ENCODE data around the gene CYP4F22.
A peak's percentile ranks its signal among the peaks of the same experiment; 100 is the strongest.
"Not testable (repeated sequence)": the region's sequence is repeated elsewhere in the genome, so short reads cannot be mapped to it uniquely, and the experiment has no call there.

CYP4F22 gene

DNA sequence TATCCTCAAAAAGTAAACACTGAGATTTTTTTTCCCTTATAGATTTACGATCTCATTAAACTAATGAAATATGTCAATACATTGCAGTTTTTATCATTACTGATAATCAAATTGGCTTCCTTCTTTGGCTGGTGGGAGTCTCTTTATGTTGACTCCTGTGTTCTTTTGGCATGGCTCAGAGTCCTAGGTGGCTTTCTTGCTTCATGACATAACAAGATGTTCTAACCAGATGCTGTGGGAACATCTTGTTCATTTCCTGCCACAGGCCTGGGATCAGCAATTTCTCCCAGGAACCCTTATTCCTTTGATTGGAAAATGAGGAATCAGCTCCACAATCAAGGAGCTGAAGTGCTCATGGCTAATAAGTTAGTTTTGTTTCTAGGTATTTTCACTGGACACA is 13.2 kb upstream of the CYP4F22 start:
- DNase-seq, result no peak

DNA sequence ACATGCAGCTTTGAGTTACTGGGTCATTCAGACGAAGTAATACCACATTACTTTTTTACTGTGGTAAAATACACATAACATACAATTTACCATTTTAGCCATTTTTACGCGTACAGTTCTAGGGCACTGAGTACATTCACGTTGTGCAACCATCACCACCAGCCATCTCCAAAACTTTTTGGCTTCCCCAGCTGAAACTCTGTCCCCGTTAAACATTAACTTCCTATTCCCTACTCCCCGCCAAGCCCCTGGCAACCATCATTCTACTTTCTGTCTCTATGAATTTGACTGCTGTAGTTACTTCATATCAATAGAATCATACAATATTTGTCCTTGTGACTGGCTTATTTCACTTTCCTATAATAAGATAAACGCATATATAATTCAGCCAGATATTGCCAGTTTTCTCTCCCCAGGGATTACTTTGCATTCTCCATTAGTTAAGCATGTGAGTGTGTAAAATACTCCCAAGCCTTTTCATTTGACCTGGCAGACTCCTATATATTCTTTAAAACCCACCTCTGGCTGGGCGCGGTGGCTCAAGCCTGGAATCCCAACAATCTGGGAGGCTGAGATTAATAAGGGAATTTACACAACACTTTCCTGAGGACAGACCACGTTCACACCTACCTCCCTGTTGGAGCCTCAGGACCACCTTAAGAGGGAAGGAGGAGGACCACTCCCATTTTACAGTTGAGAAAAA is 10.0 kb upstream of the CYP4F22 start:
- DNase-seq, result no peak

DNA sequence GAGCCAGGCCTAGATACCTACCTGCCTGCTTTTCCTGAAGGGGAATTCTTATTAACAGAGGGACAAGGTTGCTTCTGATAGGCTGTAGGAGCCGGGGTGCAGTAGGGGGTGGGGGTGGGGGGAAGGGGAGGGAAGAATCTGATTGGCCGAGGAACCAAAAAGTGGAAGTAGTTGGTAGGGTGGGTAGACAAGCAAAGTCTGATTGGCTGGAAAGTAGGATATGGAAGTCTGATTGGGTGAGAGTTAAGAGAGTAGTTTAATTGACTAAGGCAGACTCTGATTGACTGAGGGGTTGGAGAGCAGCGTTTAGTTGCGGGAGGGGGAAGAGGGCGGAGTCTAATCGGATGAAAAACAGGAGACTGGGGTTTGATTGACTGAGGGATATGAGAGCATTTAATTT is 9.4 kb upstream of the CYP4F22 start:
- DNase-seq, result no peak

DNA sequence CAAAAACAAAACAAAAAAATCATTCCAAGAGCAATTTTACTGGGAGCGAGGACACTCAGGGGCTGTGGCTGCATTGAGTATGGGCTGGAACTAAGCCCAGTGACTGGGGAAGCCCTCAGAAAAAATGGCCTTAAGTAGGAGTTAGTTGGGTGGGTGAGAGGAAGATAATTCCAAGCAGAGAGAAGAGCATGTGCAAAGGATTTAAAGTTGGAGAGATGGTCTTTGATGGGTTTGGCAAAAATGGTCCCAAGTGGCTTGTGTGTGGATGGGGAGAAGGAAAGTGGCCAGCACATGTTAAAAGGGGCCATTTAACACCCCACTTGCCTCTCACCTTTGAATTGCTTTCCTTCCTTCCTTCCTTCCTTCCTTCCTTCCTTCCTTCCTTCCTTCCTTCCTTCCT is 6.7 kb upstream of the CYP4F22 start:
- no peak for DNase-seq

DNA sequence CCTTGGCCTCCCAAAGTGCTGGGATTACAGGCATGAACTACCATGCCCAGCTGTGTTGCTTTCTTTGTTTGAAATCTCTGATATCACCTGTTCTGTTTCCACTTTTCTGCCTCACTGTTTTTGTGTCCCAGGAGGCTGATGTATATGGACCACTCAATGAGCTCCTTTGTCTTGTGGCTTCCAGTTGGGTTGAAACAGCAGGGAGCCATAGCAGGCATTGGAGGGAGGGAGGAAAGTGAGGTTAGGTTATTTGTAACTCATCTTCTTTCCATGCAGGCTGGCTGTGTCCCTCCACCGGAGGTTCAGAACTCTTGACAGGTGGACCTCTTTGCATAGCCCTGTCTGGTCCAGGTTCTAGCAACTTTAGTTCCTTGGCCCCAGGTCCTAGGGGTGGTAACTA is 6.1 kb upstream of the CYP4F22 start:
- no peak for DNase-seq

DNA sequence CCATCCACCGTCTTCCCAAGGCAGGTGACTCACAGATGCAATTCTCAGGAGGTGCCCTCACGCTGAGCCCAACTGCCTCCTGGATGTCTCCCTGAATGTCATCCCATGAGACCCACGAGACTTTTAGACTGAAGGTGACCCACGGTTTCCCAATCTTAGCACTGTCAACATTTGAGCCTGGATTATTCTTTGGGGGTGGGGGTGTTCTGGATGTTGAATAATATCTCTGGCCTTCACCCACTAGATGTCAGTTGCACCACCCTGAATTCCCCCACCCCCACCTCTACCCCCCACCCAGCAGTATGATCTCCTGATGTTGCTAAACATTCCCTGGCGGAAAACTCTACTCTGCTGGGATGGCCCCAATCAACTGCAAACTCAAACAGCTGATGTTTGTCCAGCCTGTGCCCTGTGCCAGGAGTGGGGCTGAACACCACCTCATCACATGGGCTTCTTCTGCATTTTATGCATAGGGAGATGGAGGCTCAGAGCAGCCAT is 2.2 kb upstream of the CYP4F22 start:
- DNase-seq, result no peak

DNA sequence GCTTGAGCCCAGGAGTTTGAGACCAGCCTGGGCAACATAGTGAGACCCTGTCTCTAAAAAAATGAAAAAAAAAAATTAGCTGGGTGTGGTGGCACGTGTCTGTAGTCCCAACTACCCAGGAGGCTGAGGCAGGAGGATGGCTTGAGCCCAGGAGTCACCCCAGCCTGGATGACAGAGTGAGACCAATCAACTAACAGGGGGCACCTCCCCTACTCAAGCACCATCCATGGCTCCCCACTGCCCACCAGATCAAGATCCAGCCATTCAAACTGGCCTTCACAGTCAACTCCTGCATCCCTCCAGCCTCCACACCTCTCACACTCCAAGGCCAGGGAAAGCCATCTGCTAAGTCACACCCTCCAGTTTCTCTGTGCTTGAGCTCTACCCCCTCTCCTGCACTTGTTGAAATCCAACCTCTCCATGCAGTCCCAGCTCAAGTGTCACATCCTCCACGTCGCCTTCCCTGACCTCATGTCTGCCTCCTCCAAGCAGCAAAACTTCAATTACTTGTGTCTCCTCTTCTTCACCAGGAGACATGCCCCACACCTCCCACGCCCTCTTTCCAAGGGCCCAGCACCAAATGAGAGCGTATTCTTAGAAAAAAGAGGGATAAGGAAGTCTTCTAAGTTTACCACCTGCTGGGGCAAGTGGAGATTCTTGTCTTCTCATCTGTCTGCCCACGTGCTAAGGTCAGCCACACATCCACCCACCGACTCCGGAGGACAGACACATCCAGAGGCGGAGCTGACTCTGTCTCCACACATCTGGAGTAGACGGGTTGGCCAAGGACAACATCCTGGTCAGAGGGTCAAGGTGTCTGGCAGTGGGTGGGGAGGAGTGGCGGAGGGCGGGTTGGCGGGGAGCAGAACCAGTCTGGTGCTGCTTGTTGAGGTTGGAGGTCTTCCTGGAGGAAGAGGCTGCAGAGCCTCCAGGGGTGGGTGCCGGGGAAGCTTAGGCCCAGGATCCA is 974 bp upstream of the CYP4F22 start:
- no peak for DNase-seq

DNA sequence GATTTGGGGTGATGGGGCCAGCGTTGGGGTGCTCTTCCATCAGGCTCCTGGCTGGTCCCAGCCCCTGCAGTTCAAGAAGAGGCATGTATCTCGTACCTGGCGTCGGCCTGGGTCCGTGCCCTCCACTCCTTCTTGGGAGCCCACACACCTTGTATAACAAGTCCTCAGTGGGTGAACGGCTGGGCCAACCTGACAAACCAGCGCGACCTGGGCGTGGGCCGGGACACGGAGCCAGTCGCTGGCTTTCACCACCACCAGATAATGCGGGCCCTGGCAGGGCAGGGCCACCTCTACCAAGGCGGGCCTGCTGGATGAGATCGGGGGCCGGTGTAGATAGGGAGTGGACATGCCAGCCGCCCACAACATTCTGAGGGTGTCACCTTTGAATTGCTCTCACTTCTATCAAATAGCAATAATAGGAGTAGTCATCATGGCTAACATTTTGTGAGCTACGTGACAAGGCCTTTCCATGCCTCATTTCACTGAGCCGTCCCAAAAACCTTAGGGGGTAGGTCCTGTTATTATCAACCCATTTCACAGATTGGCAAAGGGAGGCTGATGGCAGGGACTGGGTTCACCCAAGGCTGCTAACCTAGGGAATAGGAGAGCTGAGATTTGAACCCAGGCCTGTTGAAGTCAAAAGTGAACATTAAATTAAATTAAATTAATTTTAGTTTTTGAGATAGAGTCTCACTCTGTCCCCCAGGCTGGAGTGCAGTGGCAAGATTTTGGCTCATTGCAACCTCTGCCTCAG is 3.5 kb downstream of the CYP4F22 start:
- no peak for DNase-seq

DNA sequence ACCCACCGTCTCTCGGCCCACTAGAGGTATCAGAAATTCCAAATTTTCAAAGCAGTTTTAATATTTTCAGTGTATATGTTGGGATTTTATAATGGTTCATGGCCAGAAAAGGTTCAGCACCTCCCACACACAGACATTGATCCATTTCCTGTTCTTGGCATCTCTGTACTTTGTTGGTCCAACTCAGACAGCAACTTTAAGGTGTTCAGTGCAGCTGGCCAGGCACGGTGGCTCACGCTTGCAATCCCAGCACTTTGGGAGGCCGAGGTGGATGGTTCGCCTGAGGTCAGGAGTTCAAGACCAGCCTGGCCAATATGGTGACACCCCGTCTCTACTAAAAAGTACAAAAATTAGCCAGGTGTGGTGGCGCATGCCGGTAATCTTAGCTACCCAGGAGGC is 6.9 kb downstream of the CYP4F22 start:
- not testable (repeated sequence) for DNase-seq

DNA sequence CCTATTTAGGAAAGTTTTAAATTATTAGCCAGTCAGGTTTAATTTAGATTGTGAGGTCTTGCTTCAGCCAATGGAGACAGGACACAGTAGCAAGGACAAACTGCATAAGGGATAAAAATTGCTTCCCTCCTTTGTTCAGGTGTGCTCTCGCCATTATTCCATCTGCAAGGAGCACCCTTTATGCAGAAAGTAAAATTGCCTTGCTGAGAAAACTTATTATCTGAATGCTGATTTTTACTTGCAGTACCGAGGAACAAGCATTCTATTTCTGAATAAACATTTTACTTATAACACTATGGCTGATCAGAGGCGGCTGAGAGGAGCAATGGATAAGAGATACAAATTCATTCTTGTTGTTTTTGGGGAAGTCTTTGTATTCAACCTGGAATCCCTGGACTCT is 8.0 kb downstream of the CYP4F22 start:
- DNase-seq, result no peak

DNA sequence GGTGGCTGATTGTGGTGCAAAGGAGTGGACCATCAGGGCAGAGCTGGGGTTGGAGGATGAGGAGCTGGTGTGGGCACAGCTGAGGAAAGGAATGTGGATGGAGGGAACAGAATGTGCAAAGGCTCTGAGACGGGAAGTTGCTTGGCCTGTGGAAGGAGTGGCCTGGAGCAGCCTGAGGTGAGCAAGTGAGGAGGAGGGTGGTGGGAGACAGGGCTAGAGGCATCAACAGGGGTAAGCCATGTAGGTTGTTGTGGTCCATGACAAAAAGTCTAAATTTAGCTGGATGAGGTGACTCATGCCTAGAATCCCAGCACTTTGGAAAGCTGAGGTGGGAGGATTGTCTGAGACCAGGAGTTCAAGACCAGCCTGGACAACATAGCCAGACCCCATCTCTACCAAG is 9.5 kb downstream of the CYP4F22 start:
- no peak for DNase-seq

DNA sequence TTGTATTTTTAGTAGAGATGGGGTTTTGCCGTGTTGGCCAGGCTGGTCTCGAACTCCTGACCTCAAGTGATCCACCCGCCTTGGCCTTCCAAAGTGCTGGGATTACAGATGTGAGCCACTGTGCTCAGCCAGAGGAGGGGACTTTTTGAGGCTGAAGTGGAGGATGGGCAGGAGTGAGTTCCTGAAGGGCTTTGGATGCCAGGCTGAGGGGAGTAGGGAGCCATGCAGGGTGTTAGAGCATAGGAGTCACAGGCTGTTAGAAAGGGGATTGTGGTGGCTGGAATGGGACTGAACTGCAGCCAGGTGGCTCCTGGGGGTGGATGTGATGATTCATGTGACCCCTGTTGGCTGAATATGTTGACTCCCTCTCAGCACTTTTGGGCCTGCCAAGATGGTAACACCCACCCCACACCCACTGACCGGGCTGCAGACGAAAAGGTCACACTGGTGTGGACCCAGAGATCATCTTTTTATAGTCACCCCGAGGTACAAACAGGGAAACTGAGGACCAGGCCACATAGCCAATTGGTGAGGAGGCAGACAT is 11.2 kb downstream of the CYP4F22 start:
- no peak for DNase-seq

DNA sequence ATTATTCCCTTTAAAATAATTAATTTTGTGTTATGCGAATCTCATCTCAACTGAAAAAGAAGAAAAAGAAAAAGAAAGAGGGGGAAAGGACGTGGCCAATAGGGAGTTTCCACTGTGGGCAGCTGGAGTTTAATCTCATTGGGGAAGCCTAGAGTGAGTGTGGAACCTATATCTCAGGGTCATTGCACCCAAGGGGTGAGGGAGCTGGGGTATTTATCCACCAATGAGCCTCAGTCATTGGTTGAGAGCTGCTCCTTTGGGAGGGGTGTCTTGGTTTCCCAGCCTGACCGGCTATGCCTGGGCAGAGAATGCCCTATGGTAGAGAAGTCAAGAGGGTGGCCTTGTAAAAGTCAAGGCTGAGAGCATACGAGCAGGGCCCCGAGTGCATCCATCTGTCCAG is 16.5 kb downstream of the CYP4F22 start:
- no peak for DNase-seq

DNA sequence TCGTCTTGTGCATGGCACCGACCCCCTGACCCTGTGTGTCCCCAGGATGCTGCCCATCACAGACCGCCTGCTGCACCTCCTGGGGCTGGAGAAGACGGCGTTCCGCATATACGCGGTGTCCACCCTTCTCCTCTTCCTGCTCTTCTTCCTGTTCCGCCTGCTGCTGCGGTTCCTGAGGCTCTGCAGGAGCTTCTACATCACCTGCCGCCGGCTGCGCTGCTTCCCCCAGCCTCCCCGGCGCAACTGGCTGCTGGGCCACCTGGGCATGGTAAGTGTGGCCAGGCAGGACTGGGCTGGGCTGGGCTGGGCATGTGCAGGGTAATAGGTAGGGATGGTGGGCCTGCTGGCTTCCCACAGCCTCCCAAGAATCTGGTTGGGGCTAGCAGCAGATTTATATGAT is 17.0 kb downstream of the CYP4F22 start:
- no peak for DNase-seq

DNA sequence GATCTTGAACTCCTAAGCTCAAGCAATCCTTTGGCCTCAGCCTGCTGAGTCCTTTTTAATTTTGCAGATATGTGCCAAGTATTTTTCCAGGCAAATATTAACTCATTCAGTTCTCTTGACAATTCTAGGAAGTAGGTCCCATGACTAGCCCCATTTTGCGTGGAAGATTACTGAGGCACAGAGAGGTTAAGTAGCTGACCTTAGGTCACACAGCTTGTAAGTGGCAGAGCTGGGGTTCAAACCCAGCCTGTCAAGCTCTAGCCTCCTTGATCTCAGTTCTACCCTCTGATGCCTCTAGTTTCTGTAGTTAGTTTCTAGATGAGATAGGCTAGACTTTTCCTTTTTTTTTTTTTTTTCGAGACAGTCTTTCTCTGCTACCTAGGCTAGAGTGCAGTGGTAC is 18.1 kb downstream of the CYP4F22 start:
- DNase-seq, result no peak

DNA sequence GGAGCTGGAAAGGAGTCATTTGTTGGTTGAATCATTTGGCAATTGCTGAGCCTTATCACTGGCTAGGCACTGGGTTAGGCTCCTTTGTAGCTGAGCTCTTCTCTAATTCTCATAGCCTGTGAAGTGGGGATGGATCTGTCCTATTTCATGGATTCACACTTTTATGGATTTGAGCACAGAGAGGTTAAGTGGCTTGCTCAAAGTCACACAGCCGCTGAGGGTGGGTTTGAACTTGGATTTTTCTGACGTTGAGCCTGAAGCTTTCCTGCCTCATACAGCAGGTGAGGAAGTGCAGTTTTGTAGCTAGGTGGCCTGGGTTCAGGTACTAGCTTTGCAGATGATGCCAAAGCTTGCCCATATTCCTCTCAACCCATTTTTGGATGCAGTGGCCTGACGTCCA is 19.4 kb downstream of the CYP4F22 start:
- no peak for DNase-seq

DNA sequence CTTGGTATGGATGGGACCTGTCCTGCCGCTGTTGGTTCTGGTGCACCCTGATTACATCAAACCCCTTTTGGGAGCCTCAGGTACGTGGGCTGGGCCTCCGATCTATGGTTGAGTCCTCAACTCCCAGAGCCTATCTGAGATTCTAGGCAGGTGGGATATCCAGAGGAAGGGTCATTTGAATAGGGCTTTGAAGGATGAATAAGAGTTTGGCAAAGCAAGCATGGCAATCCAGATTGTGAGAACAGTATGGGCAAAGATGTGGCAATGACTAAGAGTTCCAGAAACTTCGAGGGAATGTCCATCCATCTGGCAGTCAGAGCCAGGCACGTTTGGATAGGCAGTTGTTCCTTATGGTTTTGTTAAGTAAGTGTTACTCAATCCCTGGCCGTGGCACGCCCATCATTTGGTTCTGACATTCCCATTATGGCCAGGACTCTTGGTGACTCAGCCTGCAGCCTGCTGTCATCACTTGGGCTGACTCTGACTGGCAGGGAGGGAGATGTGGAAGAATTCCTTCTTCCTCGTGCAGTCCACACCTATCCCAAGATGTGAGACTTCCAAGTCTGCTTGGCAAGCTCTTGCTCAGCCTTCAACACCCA is 21.5 kb downstream of the CYP4F22 start:
- no peak for DNase-seq

DNA sequence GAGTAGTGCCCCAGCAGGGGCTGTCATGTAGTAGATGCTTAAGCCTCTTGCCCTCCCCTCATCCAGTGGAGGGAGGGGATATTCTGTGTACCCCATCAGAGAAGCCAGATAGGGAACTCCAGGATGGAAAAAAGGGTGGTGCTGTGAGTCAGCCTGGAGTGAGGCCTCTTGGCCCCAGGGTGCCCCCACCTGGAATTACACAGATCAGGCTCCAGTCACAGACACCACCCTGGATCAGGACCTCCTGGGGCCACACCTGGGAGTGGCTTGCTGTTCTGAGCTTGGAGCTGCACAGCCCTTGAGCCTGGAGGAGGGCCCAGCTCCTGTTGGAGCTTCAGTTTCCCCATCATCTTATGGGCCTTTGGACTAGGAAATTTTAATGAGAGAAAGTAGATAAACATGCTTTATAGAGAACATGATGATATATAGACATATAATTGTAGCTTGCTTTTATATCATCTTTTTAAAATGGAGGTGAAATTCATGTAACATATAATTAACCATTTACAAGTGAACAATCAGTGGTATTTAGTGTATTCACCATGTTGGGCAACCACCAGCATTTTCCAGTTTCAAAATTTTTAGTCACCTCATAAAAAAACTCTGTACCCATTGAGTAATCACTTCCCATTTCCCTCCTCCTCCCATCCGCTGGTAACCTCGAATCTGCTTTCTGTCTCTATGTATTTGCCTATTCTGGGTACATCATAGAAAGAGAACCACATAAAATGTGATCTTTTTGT is 24.6 kb downstream of the CYP4F22 start:
- peak; percentile 32 for DNase-seq

DNA sequence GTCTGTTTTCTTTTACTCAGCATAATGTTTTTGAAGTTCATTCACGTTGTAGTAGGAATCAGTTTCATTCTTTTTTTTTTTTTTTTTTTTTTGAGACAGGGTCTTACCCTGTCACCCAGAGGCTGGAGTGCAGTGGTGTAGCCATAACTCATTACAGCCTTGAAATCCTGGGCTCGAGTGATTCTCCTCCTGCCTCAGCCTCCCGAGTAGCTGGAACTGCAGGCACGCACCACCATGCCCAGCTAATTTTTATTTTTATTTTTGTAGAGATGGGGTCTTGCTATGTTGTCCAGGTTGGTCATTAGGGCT is 25.2 kb downstream of the CYP4F22 start:
- DNase-seq, result not testable (repeated sequence)

DNA sequence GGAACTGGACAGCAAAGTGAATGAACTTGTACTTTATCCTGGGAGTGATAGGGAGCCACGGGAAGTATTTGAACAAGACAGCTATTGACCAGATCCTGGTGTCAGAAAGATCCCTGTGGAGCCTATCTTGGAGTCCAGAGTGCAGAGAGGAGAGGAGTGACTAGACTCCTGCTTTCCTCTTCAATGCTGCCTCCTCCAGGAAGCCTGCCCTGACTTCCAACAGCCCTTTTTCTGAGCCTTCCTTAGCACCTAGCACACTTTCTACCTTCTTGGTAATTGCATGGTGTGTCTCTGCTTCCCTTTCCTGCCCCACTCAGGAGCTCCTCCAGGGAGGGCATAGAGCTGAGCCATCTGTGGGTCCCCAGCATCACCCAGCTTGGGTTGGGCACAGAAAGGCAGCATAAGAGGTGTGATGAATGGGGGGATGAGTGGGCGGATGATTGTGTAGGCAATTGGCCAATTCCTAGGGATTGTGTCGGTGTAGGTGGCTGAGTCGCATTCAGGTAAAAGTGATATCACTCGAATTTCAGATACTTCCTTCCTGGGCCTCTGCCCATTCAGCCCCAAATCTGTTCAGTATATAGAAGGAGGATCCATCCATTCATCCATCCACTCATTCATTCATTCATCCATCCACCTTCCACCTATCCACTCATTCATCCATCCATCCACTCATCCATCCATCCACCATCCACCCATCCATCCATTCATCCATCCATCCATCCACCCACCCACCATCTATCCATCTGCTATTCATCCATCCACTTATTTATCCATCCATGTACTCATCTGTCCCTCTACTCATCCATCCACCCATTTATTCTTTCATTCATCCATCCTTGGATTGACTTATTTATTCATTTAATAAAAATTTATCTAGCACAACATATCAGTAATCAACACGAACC is 26.9 kb downstream of the CYP4F22 start:
- DNase-seq, result peak; percentile 15

DNA sequence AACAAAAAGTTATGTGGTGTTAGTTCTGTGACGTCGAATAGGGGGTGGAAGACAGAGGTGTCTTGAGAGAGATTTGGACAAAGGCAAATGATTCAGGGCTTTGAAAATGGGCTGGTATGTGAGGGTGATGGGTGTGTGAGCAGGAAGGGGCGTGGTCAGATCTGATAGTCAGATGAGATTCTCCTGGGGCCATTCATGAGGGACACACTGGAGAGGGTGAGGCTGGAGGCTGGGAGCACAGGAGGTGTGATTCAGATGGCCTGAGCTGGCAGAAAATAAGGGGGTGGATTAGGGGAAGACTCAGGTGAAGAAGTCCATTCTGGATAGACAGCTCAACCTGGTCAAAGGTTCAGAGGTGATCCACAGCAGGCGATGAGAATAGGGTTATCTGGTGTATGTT is 28.0 kb downstream of the CYP4F22 start:
- DNase-seq, result no peak
